ENCODE data around the gene BCKDK. TPM values are rescaled to one million over a fixed set of nuclear protein-coding genes. Genes with fewer than 3 reads are reported as not detected.

The BCKDK gene
- total RNA-seq, 1 experiment from 2014 or later: 49.3 TPM

DNA sequence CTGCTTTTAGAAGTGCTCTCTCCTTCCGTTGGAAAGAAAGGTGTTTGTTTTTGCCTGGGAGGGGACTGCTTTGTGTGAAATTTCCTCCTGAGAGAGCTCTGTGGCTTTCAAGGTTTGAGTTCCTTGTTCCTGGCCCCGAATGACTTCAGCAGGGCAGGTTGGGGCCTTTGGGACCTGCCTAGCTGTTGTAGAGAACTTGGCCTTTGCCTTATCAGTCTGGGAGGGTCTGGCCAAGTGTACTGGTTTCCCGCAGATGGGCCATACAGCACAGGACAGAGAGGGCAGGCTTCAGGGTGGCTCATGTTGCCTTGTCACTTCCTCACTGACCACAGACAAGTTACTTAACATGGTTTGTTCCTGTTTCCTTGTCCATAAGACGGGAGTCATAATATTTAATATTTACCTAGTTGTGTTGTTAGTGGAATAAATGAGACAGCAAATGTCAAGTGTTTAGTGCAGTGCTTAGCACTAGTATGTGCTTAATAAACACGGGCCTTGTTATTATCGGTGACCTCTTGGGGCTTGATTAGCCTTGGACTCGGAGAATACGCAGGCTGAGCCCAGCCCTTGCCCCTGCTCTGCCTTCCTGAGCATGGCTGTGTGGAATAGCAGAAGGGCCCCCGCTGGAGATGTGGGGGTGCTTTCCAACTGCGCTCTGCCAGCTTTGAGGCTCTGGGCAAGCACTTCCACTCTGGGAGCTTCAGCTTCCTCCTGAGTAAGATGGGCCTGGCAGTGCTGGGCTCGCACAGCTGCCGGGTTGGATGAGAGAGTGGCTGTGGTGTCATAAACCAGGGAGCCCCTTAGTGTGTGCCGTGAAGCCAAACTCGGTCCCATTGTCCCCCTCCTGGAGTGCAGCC lies 20.8 kb downstream of the BCKDK start:
- Mint-ChIP-seq H3K27ac (ENCODE audit: unreplicated experiment) (peak overlapping the region; percentile 93), H3K4me3 (ENCODE audit: low read depth, unreplicated experiment) (peak overlapping the region; percentile 51), H3K4me1 (ENCODE audit: low read depth, unreplicated experiment) (peaks cover 68% of the 10 kb centered on the region), H3K9me3 (ENCODE audit: low read depth, unreplicated experiment) (no peaks in the 10 kb centered on the region), H3K27me3 (ENCODE audit: unreplicated experiment) (no peaks in the 10 kb centered on the region), H3K36me3 (ENCODE audit: insufficient read depth, unreplicated experiment) (peaks cover 75% of the 10 kb centered on the region)
- no TSS peak for BruUV-seq (replicated peaks)
- TF ChIP-seq, protein P1, sequence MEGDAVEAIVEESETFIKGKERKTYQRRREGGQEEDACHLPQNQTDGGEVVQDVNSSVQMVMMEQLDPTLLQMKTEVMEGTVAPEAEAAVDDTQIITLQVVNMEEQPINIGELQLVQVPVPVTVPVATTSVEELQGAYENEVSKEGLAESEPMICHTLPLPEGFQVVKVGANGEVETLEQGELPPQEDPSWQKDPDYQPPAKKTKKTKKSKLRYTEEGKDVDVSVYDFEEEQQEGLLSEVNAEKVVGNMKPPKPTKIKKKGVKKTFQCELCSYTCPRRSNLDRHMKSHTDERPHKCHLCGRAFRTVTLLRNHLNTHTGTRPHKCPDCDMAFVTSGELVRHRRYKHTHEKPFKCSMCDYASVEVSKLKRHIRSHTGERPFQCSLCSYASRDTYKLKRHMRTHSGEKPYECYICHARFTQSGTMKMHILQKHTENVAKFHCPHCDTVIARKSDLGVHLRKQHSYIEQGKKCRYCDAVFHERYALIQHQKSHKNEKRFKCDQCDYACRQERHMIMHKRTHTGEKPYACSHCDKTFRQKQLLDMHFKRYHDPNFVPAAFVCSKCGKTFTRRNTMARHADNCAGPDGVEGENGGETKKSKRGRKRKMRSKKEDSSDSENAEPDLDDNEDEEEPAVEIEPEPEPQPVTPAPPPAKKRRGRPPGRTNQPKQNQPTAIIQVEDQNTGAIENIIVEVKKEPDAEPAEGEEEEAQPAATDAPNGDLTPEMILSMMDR (IDR thresholded peaks at IDR 0.05; ENCODE audit: unreplicated experiment): no peak
- CTCF ChIA-PET: interaction anchor here (0.6 to 5.5 kb wide), 7 partner anchors 11 to 204 kb away, joined by 3 to 38 read pairs (median 4); partner anchors contain the start of genes KAT8, PYCARD, ZNF646 and ZNF668
- peak; percentile 70 for DNase-seq
- intact Hi-C loops (cut with micrococcal nuclease; ENCODE audit: unreplicated experiment): no loop called here

DNA sequence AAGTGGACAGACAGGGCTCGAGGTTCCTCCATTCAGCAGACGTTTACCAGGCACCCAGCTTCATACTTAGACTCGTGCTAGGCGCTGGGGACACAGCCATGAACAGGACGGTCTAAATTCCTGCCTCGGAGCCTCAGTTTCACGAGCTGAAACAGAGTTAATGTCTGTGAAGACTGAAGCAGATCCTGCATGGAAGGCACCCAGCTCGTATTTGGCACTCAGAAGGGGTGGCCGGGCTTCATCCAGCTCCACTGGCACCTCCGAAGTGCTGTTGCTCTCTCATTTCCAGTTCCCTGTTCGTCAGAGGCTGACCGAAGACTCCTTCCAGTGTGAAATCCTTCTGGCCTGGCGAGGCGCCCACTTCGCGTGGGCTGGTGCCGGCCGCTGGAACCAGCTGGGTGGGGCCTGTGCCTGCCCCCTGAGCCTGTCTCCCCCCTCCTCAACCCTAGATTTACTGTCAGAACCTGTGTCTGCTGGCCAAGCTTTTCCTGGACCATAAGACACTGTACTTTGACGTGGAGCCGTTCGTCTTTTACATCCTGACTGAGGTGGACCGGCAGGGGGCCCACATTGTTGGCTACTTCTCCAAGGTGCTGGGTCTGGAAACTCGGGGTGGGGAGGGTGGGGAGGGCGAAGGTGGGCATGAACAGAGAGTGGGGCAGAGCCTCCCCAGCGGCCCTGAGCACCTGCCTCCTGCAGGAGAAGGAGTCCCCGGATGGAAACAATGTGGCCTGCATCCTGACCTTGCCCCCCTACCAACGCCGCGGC lies 21.6 kb downstream of the BCKDK start:
- CTCF ChIA-PET: interaction anchor here (0.6 to 5.5 kb wide), 7 partner anchors 12 to 204 kb away, joined by 3 to 38 read pairs (median 4); partner anchors contain the start of genes KAT8, PYCARD, ZNF646 and ZNF668
- intact Hi-C loops (cut with micrococcal nuclease; ENCODE audit: unreplicated experiment): loop anchor here (1.0 kb wide), 1 partner anchor 13 kb away; no protein-coding TSS in a partner anchor
- BruUV-seq (replicated peaks): no TSS peak
- H3K36me3 Mint-ChIP-seq (ENCODE audit: insufficient read depth, unreplicated experiment): peaks cover 79% of the 10 kb centered on the region
- peak overlapping the region; percentile 51 for H3K4me3 Mint-ChIP-seq (ENCODE audit: low read depth, unreplicated experiment)
- no peaks in the 10 kb centered on the region for H3K9me3 Mint-ChIP-seq (ENCODE audit: low read depth, unreplicated experiment)
- H3K4me1 Mint-ChIP-seq (ENCODE audit: low read depth, unreplicated experiment): peaks cover 71% of the 10 kb centered on the region
- no peaks in the 10 kb centered on the region for H3K27me3 Mint-ChIP-seq (ENCODE audit: unreplicated experiment)
- TF ChIP-seq, protein P1 (IDR thresholded peaks at IDR 0.05; ENCODE audit: unreplicated experiment): no peak
- H3K27ac Mint-ChIP-seq (ENCODE audit: unreplicated experiment): peak overlapping the region; percentile 93
- peak; percentile 47 for DNase-seq

DNA sequence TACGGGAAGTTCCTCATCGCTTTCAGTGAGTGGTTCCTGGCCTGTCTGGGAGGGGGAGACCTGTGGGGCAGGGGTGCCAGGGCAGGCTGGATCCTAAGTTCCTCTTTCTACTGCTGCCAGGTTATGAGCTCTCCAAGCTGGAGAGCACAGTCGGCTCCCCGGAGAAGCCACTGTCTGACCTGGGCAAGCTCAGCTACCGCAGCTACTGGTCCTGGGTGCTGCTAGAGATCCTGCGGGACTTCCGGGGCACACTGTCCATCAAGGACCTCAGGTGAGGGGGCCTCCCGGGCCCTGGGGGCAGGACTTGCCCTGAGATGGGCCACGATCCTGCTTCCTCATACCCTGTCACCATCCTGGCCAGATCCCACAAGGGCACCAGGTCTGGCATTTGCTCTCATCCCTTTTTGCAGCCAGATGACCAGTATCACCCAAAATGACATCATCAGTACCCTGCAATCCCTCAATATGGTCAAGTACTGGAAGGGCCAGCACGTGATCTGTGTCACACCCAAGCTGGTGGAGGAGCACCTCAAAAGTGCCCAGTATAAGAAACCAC lies 22.2 kb downstream of the BCKDK start:
- peaks cover 72% of the 10 kb centered on the region for H3K4me1 Mint-ChIP-seq (ENCODE audit: low read depth, unreplicated experiment)
- TF ChIP-seq, protein P1 (IDR thresholded peaks at IDR 0.05; ENCODE audit: unreplicated experiment): no peak
- no peaks in the 10 kb centered on the region for H3K27me3 Mint-ChIP-seq (ENCODE audit: unreplicated experiment)
- peak overlapping the region; percentile 93 for H3K27ac Mint-ChIP-seq (ENCODE audit: unreplicated experiment)
- CTCF ChIA-PET: interaction anchor here (0.8 to 5.5 kb wide), 7 partner anchors 9 to 203 kb away, joined by 3 to 38 read pairs (median 4); partner anchors contain the start of genes HSD3B7 and KAT8
- BruUV-seq (replicated peaks): no TSS peak
- H3K4me3 Mint-ChIP-seq (ENCODE audit: low read depth, unreplicated experiment): peak overlapping the region; percentile 66
- intact Hi-C loops (cut with micrococcal nuclease; ENCODE audit: unreplicated experiment): loop anchor here (1.0 kb wide), 1 partner anchor 12 kb away; no protein-coding TSS in a partner anchor
- H3K36me3 Mint-ChIP-seq (ENCODE audit: insufficient read depth, unreplicated experiment): peaks cover 85% of the 10 kb centered on the region
- DNase-seq: no peak
- no peaks in the 10 kb centered on the region for H3K9me3 Mint-ChIP-seq (ENCODE audit: low read depth, unreplicated experiment)

DNA sequence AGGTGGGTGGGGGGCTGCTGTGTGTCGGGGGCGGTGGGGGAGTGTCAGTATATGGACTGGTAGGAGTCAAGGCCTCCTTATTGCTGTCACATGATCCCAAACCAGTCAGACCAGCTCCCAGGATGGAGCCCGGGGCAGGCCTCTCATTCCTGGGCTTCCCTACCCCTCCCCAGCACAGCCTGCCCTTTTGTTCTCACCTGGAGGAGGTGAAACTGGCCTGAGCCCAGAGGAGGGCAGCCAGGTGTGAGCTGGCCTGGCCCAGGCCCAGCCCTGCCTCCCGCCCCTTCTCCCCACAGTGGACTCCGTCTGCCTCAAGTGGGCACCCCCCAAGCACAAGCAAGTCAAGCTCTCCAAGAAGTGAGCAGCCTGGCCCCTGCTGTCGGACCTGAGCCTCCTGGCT lies 22.7 kb downstream of the BCKDK start:
- peak overlapping the region; percentile 93 for H3K27ac Mint-ChIP-seq (ENCODE audit: unreplicated experiment)
- no peaks in the 10 kb centered on the region for H3K27me3 Mint-ChIP-seq (ENCODE audit: unreplicated experiment)
- no peaks in the 10 kb centered on the region for H3K9me3 Mint-ChIP-seq (ENCODE audit: low read depth, unreplicated experiment)
- no TSS peak for BruUV-seq (replicated peaks)
- TF ChIP-seq, protein P1 (IDR thresholded peaks at IDR 0.05; ENCODE audit: unreplicated experiment): no peak
- peak overlapping the region; percentile 66 for H3K4me3 Mint-ChIP-seq (ENCODE audit: low read depth, unreplicated experiment)
- peaks cover 89% of the 10 kb centered on the region for H3K36me3 Mint-ChIP-seq (ENCODE audit: insufficient read depth, unreplicated experiment)
- CTCF ChIA-PET: interaction anchor here (0.8 to 5.5 kb wide), 7 partner anchors 8 to 146 kb away, joined by 3 to 38 read pairs (median 4); partner anchors contain the start of genes HSD3B7 and KAT8
- intact Hi-C loops (cut with micrococcal nuclease; ENCODE audit: unreplicated experiment): loop anchor here (1.0 kb wide), 1 partner anchor 11 kb away; no protein-coding TSS in a partner anchor
- H3K4me1 Mint-ChIP-seq (ENCODE audit: low read depth, unreplicated experiment): peaks cover 77% of the 10 kb centered on the region
- DNase-seq: peak; percentile 96

Data from Calu3 (cell line).